Heart left ventricle (tissue), 13 donors: ENCODE results near the gene GHSR.

Experiments used
- POLR2A ChIP-seq, 2 donors: fragments of 450-650 bp; IDR thresholded peaks; one replicate each; pipeline ENCODE4 v1.6.1; 2017; ENCODE audit warnings: antibody characterized with exemption in 2 of 2, mild to moderate bottlenecking in 2 of 2, moderate library complexity in 2 of 2
- TF ChIP-seq, protein P1 (sequence below), 12 donors: fragments of 200-600 bp; sonication (generic) in 4 of 12; IDR thresholded peaks; one replicate each; pipeline versions ENCODE4 v1.5.0 to v1.8.0; 2018 to 2022; ENCODE audit warnings: antibody characterized with exemption in 12 of 12, mild to moderate bottlenecking in 5 of 12
- donor health status: ischemic (EF 13 %, LVEDD 7.1; RV severe dilation, severe dysfunction).
- donor health status: DM: no; HTN: yes; CAD: no.
- donor health status: DM: no; HTN: no; CAD: no.
- donor health status: ischemic (EF 25% LVEDD 6.9; RV normal size, moderate dysfunction).
- donor health status: ischemic (EF 25% LVEDD 5.7; RV mildly dilated, moderate dysfunction).
- donor health status: ischemic (EF 35%, LVEDD 5.7; RV mildly dilated, moderate dysfunction).
- donor health status: nonischemic (EF 11% LVEDD 7.7; RV severe dilation, severe dysfunction).
- donor health status: DM: yes; HTN: yes; CAD: no.
- donor health status: PGD.
- donor health status: ischemic (EF 29% LVEDD 5.4; RV normal size, mild dysfunction).
- donor health status: nonischemic (EF 23%, LVEDD 6.1; RV moderate dilation, normal function).

DNA sequence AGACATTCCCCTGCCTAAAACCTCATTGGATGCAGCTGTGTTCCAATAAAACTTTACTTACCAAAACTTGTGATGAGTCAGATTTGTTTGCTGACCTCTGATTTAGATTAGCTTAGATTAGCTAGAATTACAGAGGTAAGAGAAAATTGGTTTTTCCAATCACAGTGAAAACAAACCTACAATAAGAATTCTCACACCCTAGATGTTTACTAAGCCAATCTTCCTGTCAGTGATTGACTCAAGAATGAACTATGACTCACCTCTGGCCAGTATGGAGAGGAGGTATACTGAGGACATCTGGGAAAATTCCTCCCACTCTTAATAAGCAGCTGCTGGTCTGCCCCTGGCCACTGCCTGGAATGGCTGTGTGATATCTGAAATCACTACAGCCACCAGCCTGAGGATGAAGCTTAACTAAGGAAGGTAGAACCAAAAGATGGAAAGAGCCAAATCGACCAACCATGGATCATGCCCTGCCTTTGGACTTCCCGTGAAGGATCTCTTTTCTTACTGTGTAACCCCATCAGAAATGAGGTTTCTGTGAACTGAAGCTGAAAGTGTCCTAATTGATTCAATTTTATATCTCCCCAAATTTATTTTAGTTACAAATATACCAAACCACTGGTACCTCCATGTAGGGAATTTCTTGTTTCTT is 19.0 kb upstream of the GHSR start:
- TF ChIP-seq POLR2A (IDR thresholded peaks at IDR 0.05): no peak
- TF ChIP-seq, protein P1, sequence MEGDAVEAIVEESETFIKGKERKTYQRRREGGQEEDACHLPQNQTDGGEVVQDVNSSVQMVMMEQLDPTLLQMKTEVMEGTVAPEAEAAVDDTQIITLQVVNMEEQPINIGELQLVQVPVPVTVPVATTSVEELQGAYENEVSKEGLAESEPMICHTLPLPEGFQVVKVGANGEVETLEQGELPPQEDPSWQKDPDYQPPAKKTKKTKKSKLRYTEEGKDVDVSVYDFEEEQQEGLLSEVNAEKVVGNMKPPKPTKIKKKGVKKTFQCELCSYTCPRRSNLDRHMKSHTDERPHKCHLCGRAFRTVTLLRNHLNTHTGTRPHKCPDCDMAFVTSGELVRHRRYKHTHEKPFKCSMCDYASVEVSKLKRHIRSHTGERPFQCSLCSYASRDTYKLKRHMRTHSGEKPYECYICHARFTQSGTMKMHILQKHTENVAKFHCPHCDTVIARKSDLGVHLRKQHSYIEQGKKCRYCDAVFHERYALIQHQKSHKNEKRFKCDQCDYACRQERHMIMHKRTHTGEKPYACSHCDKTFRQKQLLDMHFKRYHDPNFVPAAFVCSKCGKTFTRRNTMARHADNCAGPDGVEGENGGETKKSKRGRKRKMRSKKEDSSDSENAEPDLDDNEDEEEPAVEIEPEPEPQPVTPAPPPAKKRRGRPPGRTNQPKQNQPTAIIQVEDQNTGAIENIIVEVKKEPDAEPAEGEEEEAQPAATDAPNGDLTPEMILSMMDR (IDR thresholded peaks at IDR 0.05): no peak
